ENCODE data around the gene PRKCB.

Gene PRKCB

DNA sequence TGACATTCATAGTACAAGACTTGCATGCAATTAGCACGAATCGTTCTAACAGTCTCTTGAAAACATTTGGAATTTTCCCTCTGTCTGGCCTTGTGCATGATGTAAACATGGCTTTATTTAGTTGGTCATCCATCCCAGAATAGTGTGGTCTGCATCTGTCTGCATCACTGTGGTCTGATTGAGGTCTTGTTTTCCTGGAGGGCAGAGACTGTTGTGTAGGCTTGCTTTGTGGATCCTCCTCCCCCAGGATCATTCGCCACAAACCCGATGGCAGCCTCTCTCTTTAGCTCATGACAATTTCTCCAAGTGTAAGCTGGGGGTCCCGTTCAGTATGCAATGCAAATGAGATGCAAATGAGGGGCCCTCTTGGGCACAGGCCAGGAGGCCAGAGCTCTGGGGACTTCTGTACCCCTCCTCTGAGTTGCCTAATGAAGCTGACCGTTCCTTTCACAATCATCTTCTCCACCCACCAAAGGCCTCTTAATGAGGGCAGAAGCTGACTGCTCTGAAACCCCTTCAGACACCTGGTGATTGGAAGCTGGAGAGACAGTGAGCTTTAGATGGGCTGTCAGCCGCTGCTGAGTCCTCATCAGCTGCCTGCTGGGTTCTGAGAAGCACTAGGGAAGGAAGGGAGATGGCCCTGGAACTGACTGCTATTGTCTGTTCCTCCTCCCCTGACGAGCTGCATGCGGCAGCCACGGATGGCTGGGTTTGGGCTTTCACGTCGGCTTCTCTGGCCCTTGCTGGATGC, 219.1 kb downstream of the PRKCB start:
- no peak overlapping the region for H3K4me3 ChIP-seq (ENCODE audit: low read depth, low read length)
- no peak for DNase-seq (ENCODE audit: low read depth, low spot score)
- TF ChIP-seq, protein P1, sequence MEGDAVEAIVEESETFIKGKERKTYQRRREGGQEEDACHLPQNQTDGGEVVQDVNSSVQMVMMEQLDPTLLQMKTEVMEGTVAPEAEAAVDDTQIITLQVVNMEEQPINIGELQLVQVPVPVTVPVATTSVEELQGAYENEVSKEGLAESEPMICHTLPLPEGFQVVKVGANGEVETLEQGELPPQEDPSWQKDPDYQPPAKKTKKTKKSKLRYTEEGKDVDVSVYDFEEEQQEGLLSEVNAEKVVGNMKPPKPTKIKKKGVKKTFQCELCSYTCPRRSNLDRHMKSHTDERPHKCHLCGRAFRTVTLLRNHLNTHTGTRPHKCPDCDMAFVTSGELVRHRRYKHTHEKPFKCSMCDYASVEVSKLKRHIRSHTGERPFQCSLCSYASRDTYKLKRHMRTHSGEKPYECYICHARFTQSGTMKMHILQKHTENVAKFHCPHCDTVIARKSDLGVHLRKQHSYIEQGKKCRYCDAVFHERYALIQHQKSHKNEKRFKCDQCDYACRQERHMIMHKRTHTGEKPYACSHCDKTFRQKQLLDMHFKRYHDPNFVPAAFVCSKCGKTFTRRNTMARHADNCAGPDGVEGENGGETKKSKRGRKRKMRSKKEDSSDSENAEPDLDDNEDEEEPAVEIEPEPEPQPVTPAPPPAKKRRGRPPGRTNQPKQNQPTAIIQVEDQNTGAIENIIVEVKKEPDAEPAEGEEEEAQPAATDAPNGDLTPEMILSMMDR (IDR thresholded peaks at IDR 0.05; ENCODE audit: insufficient read depth, low read length, missing control alignments): no peak
- ChIA-PET CTCF (interaction anchor here (0.9 kb wide), 1 partner anchor 13 kb away, joined by 7 read pairs; no protein-coding TSS in a partner anchor), POLR2A (no interaction called here)

DNA sequence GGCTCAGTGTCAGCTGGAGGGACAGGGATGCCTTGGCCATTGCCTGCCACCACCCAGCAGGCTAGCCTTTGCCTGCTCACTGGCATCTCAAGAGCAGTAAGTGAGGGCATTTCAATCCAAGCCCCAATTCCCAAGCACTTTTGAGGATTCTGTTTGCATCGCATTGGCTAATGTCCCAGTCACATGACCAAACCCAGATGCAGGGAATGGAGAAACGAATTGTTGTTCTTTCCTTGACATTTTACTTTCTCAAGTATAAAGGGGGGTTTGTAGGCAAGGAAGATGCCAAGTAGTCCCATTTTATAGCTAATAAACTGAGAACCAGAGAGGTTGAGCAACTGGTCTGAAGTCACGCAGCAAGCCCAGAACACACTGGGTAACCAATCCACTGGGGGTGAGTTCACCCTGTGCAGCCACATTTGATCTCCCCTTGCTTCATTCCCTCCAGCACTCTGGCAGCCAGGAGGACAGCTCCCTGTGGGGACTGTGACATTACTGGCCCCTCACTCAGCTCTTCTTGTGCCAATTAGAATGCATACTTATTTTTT, 226.6 kb downstream of the PRKCB start:
- ChIA-PET POLR2A (no interaction called here), CTCF (no interaction called here)
- TF ChIP-seq, protein P1 (IDR thresholded peaks at IDR 0.05; ENCODE audit: insufficient read depth, low read length, missing control alignments): no peak
- DNase-seq (ENCODE audit: low read depth, low spot score): no peak
- H3K4me3 ChIP-seq (ENCODE audit: low read depth, low read length): no peak overlapping the region

DNA sequence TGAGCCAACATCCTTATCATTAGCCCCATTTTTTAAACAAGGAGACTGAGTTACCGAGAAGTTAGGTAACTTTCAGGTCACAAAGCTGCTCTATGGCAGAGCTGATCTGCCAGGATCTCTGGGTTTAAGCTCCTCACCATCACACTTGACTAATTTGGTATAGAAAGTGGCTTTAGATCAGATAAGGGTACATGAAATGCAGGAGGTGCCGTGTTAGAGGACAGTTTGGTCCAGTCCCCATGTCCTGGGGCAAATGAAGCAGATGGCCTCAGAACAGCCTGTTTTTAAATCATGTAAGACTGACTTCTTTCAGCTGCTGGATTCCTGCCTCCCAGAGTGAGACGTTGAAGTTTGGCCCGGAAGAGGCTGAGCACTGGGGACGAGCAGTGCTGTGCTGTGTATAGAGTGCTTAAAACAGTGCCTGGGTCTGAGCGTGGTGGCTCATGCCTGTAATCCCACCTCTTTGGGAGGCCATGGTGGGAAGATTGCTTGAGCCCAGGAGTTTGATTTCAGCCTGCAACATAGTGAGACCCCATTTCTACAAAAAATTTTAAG, 233.3 kb downstream of the PRKCB start:
- no peak for DNase-seq (ENCODE audit: low read depth, low spot score)
- H3K4me3 ChIP-seq (ENCODE audit: low read depth, low read length): no peak overlapping the region
- POLR2A ChIA-PET: no interaction called here
- TF ChIP-seq, protein P1 (IDR thresholded peaks at IDR 0.05; ENCODE audit: insufficient read depth, low read length, missing control alignments): no peak
- CTCF ChIA-PET: no interaction called here

DNA sequence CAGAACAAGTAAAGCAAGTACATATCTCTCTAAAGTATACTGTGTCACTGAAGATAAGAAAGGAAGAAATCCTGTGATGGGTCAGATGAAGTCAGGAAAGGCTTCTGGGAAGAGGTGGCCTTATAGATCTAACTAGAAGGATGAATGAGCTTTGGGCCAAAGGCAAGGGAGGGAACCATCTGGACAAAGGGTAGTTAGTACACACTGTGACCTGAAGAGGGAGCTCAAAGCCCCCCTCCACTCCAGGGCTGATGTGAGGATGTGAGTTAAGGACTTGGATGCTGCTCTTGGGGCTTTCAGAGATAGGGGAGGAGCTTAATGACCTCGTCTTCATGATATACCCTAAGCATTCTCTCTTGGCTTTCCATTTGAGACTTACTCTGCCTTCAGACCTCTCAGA, 235.1 kb downstream of the PRKCB start:
- POLR2A ChIA-PET: no interaction called here
- H3K4me3 ChIP-seq (ENCODE audit: low read depth, low read length): no peak overlapping the region
- no peak for DNase-seq (ENCODE audit: low read depth, low spot score)
- TF ChIP-seq, protein P1 (IDR thresholded peaks at IDR 0.05; ENCODE audit: insufficient read depth, low read length, missing control alignments): peak; percentile 12
- CTCF ChIA-PET: interaction anchor here (0.9 to 1.6 kb wide), 3 partner anchors 50 to 434 kb away, joined by 3 to 11 read pairs (median 4); no protein-coding TSS in a partner anchor

DNA sequence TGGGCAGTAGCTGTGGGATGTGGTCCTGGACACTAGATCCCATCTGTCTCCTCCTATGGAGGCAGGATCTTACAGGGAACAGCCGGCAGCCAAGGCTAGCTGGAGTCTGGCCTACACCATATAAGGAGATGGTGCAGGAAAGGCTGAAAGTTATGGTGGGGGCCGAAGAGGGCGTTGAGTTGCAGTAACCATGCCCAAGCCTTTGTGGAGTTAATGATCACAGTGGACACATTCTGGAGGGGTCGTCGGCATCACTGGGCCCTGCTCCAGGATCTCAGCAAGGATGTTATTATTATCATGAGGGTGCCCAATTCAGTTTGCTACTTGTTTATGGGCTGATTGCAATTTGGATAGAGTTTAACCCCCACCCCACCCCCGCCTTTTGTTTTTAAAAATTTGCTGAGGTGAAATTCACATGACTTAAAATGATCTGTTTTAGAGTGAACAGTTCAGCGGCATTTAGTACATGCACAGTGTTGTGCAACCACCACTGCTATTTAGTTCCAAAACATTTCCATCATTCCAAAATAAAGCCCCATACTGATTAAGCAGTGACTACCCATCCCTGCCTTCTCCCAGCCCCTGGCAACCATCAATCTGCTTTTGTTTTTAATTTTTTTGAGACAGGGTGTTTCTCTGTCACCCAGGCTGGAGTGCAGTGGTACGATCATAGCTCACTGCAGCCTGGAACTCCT, 236.0 kb downstream of the PRKCB start:
- CTCF ChIA-PET: interaction anchor here (0.9 kb wide), 1 partner anchor 51 kb away, joined by 3 read pairs; no protein-coding TSS in a partner anchor
- DNase-seq (ENCODE audit: low read depth, low spot score): no peak
- POLR2A ChIA-PET: no interaction called here
- no peak overlapping the region for H3K4me3 ChIP-seq (ENCODE audit: low read depth, low read length)
- TF ChIP-seq, protein P1 (IDR thresholded peaks at IDR 0.05; ENCODE audit: insufficient read depth, low read length, missing control alignments): no peak

DNA sequence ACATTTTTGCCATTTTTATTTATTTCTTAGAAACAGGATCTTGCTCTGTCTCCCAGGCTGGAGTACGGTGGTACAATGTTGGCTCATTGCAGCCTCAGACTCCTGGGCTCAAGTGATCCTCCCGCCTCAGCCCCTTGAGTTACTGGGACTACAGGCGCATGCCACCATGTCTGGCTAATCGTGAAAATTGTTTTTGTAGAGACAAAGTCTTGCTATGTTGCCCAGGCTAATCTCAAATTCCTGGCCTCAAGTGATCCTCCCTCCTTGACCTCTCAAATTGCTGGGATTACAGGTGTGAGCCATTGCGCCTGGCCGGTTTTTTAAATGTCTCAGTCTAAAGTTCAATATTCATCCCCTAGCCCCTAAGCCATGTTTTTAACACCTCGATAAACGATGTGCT, 237.5 kb downstream of the PRKCB start:
- TF ChIP-seq, protein P1 (IDR thresholded peaks at IDR 0.05; ENCODE audit: insufficient read depth, low read length, missing control alignments): no peak
- no peak for DNase-seq (ENCODE audit: low read depth, low spot score)
- ChIA-PET CTCF (no interaction called here), POLR2A (no interaction called here)
- H3K4me3 ChIP-seq (ENCODE audit: low read depth, low read length): no peak overlapping the region

Data from AG04449 (cell line).